Right hindlimb (tissue), 1 donor: Measurements from ENCODE around the gene GUCY2F.

Source experiments
- DNase-seq: peaks from one replicate; pipeline ENCODE4 v3.0.0-alpha.2; 2018

GUCY2F gene

DNA sequence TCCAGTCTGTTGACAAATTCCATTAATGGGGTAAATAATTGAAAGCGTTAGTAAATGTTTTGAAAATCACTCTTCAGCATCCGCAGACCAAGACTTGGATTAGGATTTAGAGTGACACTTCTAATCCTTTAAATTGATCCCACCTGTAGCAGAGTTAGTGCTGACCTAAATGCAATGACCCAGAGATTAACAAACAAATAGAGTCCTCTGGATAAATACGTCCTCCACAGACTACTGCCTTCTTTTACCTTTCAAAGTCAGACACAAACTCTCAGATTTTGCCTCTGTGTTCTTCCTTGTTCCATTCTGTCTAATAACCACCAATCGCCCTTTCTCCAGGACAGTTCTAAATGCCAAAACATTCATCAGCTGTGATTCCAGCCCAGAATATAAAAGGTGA lies at the start of gene GUCY2F:
Gene GUCY2F, minus strand, starts transcription at position 101 of the 400 bp plus-strand sequence. CDS start 6,150 bp downstream, outside the sequence.
- no peak for DNase-seq

DNA sequence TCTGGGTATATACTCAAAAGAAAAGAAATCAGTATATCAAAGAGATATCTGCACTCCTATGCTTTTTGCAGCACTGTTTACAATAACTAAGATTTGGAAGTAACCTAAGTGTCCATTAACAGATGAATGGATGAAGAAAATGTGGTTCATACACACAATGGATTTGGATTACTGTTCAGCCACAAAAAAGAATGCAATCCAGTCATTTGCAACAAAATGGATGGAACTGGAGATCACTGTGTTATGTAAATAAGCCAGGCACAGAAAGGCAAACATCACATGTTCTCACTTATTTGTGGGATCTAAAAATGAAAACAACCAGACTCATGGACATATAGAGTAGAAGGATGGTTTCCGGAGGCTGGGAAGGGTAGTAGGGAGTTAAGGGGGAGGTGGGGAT lies 37.1 kb upstream of the GUCY2F start:
- no peak for DNase-seq

DNA sequence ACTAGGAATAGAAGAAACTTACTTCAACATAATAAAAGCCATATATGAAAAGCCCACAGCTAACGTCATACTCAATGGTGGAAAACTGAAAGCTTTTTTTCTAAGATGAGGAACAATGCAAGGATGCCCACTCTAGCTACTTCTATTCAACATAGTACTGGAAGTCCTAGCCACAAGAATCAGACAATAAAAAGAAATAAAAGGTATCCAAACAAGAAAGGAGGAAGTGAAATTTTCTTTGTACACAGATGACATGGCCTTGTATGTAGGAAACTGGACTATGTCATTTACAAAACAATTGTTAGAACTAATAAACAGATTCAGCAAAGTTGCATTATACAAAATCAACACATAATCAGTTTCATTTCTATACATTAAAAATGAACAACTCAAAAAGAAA lies 29.2 kb upstream of the GUCY2F start:
- no peak for DNase-seq

DNA sequence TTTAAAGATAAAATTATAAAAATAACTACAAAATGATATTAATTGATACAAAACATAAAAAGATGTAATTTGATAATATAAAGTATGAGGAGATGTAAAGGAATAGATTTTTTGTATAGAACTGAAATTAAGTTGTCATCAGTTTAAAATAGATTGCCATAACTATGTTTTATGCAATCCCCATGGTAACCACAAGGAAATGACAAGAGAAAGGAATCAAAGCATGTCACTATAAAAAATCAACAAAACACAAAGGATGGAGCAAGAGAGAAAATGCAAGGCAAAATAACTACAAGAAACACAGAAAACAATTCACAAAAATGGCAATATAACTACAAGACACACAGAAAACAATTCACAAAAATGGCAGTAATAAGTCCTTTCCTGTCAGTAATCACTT lies 27.0 kb upstream of the GUCY2F start:
- no peak for DNase-seq

GRCh38 chrX:109501176-109501575 lies 19.3 kb upstream of the GUCY2F start:
- DNase-seq = no peak

DNA sequence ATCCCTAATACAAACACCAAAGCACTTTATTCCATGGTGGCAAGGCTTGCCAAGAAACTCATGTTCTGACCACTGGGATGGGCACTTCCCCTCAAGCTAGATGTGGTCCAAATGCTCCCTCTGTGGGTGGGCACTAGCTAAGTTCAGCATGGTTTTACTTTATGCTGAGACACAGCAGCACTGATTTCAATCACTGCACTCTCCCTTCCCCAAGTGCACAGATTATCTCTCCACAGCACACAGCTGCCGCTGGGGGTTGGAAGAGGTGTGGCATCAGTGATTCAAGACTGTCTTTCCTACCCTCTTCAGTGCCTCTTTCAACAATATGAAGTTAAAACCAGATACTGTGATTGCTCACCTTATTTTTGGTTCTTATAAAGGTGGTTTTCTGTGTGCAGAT lies 16.5 kb upstream of the GUCY2F start:
- DNase-seq = no peak

DNA sequence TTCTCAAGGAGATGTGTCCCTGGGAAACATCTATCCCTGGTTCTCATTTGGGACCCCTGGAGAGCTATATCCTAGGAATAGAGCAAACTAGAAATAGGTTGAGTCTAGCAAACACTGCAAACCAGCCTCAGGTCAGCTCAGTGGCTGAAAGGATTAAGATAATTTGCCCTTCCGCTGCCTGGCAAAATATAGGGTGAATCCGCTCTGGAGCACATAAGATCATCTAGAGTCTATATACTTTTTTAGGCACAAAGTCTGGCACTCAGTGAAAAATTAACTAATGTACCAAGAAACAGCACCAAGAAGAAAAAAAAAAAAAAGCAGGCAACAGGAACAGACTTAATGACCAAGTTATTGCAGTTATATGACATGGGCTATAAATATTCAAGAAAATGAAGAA lies 7.3 kb upstream of the GUCY2F start:
- DNase-seq = no peak

DNA sequence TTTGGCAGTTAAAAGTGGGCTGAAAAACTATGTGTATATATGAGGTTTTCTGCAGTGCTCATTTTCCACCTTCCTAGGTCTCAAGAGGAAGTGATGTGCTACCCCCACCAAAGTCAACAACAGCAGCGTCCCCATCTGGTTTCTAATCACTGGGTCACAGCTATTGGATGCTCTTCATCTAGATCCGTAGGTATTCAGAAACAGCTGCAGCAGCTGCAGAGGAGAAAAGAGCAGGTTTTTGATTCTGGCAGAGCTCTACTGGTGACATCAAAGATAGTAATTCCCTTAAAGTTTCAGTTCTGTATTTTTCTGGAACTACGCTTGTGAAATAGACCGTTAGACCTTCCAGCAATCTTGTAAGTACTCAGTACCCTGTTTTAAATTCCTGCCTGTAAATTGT lies 5.8 kb upstream of the GUCY2F start:
- no peak for DNase-seq

- peak; percentile 67 for DNase-seq
Observed at GRCh38 chrX:109485470-109486340, 3.8 kb upstream of the GUCY2F start.

DNA sequence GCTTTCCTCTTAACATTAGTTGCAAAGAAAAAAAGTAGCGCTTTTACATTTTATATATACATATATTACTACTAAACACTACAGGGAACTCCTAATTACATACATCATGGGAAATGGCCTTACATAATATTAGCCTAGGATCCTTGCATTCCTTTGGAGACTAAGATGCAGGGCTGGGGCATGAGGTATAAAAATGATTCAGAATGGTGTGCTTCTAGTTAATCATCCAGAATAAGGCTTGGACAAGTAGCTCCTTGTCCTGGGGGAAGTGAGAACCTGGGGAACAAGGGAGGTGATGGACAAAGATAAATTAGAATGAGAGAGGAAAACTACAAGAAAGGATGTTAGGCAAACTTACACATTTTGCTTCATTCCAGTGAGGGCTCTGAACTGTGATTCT lies 3.0 kb upstream of the GUCY2F start:
- no peak for DNase-seq

GRCh38 chrX:109475174-109475891 lies 6.6 kb downstream of the GUCY2F start:
- peak; percentile 49 for DNase-seq

GRCh38 chrX:109472939-109473735 lies 8.7 kb downstream of the GUCY2F start:
- DNase-seq = no peak

DNA sequence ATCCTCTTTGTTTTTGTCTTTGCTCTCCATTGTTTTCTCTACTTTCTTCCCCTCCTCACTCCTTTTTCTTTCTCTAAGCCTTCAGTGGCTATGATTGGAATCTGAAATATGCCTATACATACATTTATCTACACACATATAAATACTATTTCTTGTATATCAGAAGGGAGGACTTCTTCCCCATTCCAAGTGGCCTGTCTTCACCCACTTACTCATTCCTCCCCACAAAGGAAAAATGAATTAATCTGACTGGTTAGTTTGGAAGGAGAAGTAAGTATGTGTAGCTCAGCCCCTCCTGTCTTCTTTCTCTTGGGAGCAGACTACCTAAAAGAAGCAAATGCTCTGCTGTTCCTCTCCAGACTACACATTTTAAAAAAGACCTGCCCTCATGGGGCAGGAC lies 17.7 kb downstream of the GUCY2F start:
- no peak for DNase-seq

- no peak for DNase-seq
Observed at GRCh38 chrX:109463784-109464183, 18.1 kb downstream of the GUCY2F start.

- DNase-seq = peak; percentile 13
Observed at GRCh38 chrX:109448282-109448938, 33.5 kb downstream of the GUCY2F start.

DNA sequence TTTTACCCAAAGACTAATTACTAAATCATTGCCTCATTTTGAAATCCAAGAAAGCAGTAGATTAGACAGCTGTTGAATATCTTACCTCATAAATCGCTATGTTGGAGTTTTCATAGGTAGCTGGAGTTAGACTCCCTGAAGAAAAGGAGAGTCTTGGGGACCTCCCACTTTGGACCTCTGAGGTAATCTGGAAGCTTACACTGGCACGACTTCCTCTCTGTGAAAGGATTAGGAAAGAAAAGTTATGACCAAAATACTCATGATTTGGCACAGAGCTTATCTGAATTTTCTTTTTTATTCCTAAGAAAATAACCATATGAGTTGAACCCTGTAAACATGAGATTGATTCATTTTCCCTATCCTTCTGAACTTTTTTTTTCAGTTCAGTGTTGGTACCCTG lies 40.6 kb downstream of the GUCY2F start:
- no peak for DNase-seq

GRCh38 chrX:109440475-109440874 lies 41.4 kb downstream of the GUCY2F start:
- no peak for DNase-seq

GRCh38 chrX:109409181-109409580 lies 72.7 kb downstream of the GUCY2F start:
- DNase-seq = no peak

GRCh38 chrX:109403922-109404321 lies 78.0 kb downstream of the GUCY2F start:
- DNase-seq = no peak

DNA sequence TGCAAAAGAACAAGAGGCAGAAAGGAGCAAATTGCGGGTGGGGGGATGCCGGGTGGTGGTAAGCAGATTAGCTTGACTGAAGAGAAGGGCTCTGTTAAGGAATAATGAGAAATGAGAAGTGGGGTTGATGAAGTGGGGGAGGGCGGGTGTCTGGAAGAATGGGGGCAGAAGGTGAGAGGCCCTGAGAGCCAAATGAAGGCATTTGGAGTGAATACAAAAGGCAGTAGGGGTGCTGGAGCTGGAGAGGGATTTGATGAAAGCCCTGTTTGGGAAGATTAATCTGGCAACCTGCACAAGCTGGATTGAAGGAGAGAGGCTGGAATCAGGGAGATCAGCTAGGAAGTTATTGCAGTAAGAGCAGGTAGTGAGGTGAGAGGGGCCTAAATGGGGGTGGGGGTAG lies 82.1 kb downstream of the GUCY2F start:
- DNase-seq = no peak

DNA sequence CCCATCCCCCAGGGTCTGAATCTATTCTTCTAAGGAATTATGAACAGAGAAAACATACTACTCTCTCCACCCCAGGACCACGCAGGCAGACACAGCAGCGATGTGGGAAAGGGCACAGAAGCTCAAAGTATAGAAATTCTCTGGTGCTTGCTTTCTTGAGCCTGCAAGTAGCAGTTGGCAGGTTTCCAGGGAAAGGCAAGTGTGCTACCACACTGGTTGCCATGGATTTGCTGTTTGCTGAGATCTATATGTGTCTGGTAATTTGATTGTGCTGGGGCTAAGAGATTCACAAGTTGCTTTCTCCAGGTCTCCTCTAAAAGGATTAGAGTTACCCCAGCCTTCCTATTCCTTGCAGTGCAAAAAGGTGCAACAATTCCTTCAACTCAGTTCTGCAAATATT lies 83.1 kb downstream of the GUCY2F start:
- DNase-seq = no peak

DNA sequence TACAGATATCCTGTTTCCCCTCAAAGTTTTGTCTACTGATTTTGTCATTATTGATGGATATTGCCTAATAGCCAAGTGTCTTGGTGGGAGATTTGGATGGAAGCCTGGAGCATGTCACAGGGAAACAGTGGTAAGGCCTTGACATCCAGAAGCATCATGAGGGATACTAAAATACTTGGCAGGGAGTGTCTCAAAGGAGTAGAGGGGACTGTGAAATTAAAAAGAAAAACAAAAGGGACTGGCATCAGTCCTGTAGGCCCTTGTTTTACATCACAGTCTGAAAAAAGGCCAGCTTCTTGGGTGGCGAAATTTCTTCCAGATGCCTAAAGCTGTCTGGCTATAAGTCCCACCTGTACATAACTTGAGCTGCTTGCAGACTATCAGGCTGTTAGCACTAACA lies 83.8 kb downstream of the GUCY2F start:
- DNase-seq = no peak

DNA sequence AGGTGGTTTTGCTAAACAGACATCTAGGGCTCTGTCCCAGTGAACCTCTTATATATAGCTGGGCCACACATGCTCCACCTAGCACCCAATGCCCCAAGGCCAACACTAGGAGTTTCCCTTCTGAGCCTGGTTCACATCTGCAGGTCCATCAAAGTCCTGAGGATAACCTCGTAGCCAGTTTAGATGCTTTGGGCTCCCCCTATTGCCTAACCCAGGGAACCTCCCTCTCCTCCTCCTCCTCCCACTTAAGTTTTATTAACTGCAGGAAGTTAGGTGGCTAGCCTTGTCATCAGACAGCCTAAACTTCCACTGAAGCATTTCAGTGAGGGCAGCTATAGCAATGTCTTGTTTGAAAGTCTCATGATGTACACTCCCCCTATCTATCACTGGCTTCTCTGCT lies 88.0 kb downstream of the GUCY2F start:
- DNase-seq = no peak
